Hepatocyte (in vitro differentiated cells): Measurements from ENCODE around the gene CRIM1.

Source experiments
- EZH2phosphoT487 ChIP-seq: fragments of 200-600 bp; sonication (generic); IDR thresholded peaks from one replicate; pipeline ENCODE4 v1.6.1; 2018; ENCODE audit warnings: antibody characterized with exemption, mild to moderate bottlenecking, low read depth, moderate library complexity; ENCODE audit not compliant: unreplicated experiment, severe bottlenecking
- TF ChIP-seq, protein P1 (sequence below): fragments of 200-600 bp; sonication (generic); IDR thresholded peaks from 2 replicates; pipeline ENCODE4 v1.5.1; 2016; ENCODE audit warnings: antibody characterized with exemption, mild to moderate bottlenecking; ENCODE audit not compliant: poor library complexity

- TF ChIP-seq, protein P1, sequence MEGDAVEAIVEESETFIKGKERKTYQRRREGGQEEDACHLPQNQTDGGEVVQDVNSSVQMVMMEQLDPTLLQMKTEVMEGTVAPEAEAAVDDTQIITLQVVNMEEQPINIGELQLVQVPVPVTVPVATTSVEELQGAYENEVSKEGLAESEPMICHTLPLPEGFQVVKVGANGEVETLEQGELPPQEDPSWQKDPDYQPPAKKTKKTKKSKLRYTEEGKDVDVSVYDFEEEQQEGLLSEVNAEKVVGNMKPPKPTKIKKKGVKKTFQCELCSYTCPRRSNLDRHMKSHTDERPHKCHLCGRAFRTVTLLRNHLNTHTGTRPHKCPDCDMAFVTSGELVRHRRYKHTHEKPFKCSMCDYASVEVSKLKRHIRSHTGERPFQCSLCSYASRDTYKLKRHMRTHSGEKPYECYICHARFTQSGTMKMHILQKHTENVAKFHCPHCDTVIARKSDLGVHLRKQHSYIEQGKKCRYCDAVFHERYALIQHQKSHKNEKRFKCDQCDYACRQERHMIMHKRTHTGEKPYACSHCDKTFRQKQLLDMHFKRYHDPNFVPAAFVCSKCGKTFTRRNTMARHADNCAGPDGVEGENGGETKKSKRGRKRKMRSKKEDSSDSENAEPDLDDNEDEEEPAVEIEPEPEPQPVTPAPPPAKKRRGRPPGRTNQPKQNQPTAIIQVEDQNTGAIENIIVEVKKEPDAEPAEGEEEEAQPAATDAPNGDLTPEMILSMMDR = no peak
- no peak for TF ChIP-seq EZH2phosphoT487
These were observed 217.6 kb downstream of the CRIM1 start for GRCh38 chr2:36573165-36573564.
